Adrenal gland (tissue), 5 donors: ENCODE measurements around the gene CDNF.

Experiments
- POLR2A ChIP-seq, 2 donors: fragments of 450-650 bp; IDR thresholded peaks; one replicate each; pipeline ENCODE4 v1.6.1; 2017; ENCODE audit warnings: antibody characterized with exemption in 2 of 2, mild to moderate bottlenecking in 2 of 2, moderate library complexity in 1 of 2
- TF ChIP-seq, protein P1 (sequence below), 6 experiments: fragments of 450-650 bp in 4 of 6; fragments of 200-600 bp in 2 of 6; sonication (generic) in 1 of 6; IDR thresholded peaks; 1 replicate in 5 of 6; 2 replicates in 1 of 6; pipeline versions ENCODE4 v1.5.1 to v1.8.0; 2016 to 2021; ENCODE audit warnings: antibody characterized with exemption in 6 of 6, mild to moderate bottlenecking in 2 of 6, moderate library complexity in 1 of 6
- donor health status: DM: no; HTN: no; CAD: no.

DNA sequence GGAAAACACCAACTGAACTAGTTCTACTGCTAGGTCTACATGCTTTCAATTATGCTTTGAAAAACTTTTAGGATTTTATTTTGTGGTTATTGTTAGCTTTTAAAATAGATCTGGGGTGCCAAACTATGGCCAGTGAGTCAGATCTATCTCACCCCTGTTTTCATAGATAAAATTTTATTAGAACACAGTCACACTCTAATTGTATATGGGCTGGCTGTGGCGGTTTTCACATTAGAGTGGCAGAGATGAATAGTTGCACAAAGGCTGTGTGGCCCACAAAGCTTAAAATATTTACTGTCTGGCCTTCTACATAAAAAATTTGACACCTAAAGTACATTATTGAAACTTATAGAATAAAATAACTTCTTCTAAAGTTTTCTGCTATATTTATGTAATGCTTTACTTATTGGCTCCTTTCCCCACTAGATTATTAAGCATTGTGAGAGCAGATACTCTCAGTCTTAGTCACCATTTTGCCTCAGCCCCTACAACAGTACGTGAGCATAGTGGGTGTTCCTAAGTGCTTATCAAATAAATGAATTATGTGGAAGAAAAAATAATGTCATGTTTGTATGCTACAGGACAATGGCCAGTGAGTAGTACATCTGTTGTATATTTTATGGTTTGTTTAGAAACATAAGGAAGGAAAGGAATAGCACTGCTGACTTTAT, 35.4 kb upstream of the CDNF start:
- TF ChIP-seq, protein P1, sequence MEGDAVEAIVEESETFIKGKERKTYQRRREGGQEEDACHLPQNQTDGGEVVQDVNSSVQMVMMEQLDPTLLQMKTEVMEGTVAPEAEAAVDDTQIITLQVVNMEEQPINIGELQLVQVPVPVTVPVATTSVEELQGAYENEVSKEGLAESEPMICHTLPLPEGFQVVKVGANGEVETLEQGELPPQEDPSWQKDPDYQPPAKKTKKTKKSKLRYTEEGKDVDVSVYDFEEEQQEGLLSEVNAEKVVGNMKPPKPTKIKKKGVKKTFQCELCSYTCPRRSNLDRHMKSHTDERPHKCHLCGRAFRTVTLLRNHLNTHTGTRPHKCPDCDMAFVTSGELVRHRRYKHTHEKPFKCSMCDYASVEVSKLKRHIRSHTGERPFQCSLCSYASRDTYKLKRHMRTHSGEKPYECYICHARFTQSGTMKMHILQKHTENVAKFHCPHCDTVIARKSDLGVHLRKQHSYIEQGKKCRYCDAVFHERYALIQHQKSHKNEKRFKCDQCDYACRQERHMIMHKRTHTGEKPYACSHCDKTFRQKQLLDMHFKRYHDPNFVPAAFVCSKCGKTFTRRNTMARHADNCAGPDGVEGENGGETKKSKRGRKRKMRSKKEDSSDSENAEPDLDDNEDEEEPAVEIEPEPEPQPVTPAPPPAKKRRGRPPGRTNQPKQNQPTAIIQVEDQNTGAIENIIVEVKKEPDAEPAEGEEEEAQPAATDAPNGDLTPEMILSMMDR (IDR thresholded peaks at IDR 0.05), result no peak
- no peak for TF ChIP-seq POLR2A (IDR thresholded peaks at IDR 0.05)
